SHP77 treated with DMSO at 0.1 percent for 48 hours (cell line): ENCODE data around the gene ORC1.
A peak's percentile ranks its signal among the peaks of the same experiment; 100 is the strongest.

ENCODE experiments used
- DNase-seq: peaks from one replicate; lab custom pipeline; 2025; lab: John Stamatoyannopoulos, UW

The ORC1 gene

DNA sequence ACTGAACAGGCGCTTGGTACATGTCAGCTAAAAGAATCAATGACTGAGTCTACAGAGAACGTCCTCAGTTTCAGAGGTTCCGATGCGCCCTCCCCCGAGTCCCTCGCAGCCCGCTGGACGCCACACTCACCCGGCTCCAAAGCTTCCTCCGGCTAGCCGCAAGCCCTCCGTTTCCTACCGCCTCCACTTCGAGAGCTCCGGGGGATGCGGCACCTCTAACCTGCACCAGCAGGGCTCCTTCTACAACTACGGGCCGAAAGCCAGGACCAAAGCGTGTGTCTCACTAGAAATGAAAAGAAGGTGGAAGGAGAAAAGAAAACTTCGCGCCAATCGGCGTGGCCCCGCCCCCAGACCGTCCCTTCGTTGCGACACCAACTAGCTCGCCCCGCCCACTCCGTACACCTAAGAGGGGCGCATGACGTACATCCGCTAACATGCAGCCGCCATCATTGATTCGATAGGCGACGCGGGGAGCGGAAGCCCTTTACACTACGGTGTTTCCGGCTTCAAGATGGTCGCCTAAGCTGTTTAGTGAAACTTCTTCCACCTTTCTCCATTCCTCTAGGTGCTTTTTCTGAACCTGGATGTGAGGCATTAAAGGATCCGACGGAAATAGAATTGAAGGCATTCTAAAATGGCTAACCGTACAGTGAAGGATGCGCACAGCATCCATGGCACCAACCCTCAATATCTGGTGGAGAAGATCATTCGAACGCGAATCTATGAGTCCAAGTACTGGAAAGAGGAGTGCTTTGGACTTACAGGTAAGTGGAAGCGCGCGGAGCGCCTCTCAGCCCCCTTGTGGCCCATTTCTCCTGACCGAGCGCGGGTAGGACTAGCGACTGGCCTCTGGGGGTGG, at the start of gene ORC1, which contains the start of gene PRPF38A:
Gene ORC1, minus strand, starts transcription at position 308 of the 859 bp plus-strand sequence. CDS start 2,200 bp downstream, outside the sequence.
Gene PRPF38A, plus strand, starts transcription at position 487 of the 859 bp plus-strand sequence. Its CDS starts 148 bp downstream, at position 635.
- DNase-seq = peak; percentile 88

DNA sequence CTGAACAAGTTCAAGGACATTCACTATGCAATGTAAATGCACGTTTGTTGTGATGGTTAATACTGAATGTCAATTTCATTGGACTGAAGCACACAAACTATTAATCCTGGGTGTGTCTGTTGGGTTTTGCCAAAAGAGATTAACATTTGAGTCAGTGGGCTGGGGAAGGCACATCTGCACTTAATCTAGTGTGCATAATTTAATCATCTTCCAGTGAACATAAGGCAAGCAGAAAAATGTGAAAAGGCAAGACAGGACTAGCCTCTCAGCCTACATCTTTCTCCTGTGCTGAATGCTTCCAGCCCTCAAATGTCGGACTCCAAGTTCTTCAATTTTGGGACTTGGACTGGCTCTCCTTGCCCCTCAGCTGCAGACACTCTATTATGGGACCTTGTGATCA, 40.2 kb upstream of the ORC1 start:
- DNase-seq = no peak

DNA sequence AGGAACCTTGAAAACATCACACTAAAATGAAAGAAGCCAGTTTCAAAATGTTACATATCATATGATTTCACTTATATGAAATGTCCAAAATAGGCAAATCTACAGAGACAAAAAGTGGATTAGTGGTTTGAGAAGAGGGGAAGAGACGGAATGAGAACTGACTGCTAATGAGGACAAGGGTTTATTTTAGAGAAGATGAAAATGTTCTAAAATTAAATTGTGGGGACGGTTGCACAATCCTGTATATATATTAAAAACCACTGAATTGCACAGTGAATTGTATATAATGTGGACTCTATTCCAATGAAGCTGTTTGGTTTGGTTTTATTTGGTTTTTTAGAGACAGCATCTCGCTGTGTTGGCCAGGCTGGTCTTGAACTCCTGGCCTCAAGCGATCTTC, 35.8 kb upstream of the ORC1 start:
- DNase-seq = no peak

DNA sequence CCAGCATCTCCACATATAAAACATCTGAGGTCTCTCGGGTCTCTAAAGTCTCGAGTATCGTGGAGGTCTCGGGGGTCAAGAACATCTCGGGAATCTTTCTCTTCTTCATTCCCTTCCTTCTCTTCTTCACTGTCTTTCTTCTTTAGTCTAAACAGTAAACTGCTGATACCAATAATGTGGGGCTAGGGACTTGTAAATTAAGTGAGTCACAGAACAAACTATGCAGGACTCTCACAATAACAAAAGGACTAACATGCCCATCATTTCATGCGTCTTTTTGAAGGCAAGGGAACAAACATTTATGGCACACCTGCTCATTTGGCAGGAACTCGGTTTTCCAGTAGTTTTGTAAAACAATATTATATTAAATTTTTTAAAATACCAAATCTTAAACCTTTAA, 32.6 kb upstream of the ORC1 start:
- no peak for DNase-seq

DNA sequence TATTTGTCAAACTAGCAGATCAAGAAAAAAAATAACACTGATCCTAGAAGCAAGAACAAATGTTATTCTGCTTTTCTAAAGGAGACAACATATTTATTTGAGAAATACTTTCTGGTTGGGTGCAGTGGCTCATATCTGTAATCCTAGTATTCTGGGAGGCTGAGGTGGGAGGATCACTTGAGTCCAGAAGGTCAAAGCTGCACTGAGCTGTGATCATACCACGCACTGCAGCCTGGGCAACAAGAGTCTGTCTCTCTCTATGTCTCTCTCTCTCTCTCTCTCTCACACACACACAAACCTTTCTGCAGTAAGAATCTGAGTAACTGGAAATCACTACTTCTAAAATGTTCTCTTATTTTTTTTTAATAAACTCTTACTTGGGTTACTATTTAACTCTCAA, 31.4 kb upstream of the ORC1 start:
- no peak for DNase-seq

DNA sequence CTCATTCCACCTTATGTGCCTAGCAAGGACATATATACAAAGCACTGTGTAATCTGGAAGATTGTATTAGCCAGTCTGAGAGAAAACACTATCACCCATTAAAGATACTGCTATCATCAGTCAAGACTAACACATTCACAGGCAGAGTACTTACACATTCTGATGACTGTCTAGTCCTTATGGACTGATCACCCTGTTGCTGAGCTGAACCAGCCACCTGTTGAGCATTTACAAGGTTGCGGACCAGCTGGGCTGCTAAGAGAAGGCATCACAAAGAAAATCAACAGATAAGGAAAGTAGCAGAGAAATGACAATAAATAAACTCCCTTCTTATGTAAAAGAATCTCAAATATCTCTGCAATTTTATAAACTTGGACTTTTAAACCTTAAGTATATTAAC, 31.0 kb upstream of the ORC1 start:
- DNase-seq = no peak

DNA sequence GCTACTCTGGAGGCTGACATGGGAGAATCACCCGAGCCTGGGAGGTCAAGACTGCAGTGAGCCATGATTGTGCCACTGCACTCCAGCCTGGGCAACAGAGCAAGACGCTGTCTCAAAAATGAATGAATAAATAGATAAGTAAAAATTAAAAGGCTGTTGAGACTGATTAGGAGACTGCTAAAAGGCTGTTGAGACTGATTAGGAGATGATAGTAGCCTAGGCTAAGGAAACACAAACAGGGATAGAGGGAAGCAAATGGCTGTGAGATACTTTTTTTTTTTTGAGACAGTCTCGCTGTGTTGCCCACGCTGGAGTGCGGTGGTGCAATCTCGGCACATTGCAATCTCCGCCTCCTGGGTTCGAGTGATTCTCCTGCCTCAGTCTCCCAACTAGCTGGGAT, 28.6 kb upstream of the ORC1 start:
- no peak for DNase-seq

DNA sequence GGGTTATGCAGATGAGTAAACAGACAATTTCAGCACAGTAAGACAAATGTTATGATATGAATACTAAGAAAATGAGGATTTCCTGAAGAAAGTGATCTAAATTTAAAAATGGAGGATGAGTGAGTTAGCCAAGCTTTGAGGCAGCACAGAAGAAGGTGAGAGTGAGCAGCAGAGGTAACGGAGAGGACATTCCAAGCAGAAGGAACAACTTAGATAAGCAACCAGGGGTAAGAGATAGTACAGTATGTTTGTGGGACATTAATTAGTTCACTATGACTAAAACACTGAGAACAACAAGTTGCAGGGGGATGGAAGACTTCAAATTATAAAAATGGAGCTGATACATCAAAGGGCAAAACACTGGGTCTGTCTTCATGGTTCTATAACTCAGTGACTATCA, 22.9 kb upstream of the ORC1 start:
- no peak for DNase-seq

- DNase-seq = no peak
Observed at GRCh38 chr1:52426371-52426770, 22.1 kb upstream of the ORC1 start.

- no peak for DNase-seq
Observed at GRCh38 chr1:52424813-52425212, 20.6 kb upstream of the ORC1 start.

DNA sequence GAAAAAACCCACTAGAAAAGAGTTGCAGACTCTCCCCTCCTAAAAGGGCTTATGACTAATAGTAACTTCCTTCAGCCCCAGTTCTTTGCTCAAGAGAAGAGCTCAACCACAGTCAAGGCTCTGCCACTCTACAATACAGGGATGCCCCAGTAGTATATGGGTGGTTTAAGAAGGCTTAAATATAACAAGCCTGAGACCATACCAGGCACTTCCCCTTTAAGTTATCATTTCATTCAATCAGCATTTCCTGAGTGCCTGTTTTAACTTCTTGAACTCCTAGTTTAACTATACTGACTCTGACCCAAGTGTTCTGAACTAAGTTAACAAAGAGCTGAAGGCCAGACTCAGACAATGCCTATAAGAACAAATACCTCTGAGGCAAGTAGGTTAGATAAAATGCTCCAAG, 20.0 kb upstream of the ORC1 start:
- no peak for DNase-seq

GRCh38 chr1:52423771-52424170, 19.5 kb upstream of the ORC1 start:
- DNase-seq = no peak

GRCh38 chr1:52423055-52423454, 18.8 kb upstream of the ORC1 start:
- no peak for DNase-seq

DNA sequence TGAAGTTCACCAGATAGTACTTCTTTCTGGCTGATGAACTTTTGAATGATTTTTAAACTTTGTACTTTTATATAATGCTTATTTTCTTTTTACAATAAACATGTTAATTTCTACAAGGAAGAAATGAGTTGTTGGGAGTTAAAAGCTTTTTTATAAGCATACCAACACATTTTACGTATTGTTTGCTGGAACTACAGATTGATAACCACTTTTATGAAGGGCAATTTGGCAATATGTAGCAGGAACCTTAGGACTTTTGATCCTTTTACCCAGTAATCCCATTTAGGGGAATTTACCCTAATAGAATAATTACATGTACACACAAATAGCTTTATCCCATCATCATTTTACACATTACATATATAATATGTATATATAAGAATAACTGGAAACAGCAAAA, 16.5 kb upstream of the ORC1 start:
- DNase-seq = no peak

GRCh38 chr1:52416811-52417210, 12.6 kb upstream of the ORC1 start:
- no peak for DNase-seq

DNA sequence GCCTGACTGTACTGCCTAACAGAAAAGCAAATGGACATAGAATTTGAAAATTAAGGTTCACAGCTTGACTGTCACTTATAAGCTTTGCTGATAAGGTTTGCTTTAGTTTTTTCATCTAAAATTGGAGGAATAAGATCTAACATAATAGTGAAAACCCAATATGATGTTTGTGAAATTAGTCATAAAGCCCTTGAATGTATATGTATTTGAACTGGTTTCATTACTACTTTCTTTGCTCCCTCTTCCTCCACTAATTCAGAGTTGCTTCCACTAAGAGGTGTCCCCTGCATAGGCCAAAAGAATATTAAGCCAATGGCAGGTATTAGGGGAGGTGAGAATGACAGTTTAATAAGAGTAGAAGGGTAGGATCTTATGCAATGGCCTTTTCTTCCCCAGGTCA, 10.7 kb upstream of the ORC1 start:
- no peak for DNase-seq

DNA sequence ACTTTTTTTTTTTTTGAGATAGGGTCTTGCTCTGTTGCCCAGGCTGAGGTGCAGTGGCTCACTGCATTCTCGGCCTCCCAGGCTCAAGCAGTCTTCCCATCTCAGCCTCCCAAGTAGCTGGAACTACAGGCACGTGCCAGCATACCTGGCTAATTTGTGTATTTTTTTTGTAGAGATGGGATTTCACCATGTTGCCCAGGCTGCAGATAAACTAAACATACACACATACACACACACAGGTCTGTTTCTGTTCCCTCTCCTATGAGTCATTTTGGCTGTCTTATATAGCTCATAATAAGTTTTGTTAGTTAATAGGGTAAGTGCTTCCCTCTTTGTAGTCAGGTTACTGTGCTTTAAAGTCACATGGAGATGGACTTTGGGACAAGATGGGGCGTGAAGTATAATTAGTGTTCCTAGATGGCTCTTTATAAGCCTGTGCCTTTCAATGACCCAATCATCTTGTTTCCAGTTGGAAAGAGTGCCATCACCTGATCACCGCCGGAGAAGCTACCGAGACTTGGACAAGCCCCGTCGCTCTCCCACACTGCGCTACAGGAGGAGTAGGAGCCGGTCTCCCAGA, 9.3 kb upstream of the ORC1 start:
- no peak for DNase-seq

- no peak for DNase-seq
Observed at GRCh38 chr1:52404975-52405338, 734 bp upstream of the ORC1 start.

- peak; percentile 31 for DNase-seq
Observed at GRCh38 chr1:52403566-52404115, 582 bp downstream of the ORC1 start.

DNA sequence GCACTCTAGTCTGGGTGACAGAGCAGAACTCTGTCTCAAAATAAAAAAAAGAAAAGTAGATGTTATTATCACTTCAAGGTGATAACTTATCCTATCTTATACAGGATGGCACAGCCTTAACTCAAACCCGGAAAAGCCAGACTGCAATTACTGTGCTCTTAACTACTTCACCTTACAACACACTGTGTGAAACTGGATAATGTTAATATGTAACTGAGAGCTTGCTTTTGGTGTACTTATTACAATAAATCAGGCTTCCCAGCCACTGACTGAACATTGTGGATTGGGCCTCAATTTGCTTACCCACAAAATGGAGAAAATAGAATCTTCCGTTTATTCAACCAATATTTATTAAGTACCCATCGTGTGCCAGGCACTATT, 1.4 kb downstream of the ORC1 start:
- no peak for DNase-seq

GRCh38 chr1:52400131-52400530, 4.1 kb downstream of the ORC1 start:
- no peak for DNase-seq

DNA sequence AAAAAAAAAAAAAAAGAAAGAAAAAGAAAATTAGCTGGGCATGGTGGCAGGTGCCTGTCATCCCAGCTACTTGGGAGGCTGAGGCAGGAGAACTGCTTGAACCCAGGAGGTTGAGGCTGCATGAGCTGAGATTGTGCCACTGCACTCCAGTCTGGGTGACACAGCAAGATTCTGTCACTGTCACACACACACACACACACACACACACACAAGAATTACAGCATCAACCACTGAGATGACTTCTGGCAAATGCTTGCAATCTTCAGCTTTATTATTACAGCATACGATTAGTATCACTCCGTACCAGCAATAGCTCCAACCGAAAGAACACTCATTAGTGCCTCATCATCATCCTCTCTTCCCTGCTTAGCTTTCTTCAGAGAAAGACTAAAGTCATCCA, 4.6 kb downstream of the ORC1 start:
- no peak for DNase-seq

DNA sequence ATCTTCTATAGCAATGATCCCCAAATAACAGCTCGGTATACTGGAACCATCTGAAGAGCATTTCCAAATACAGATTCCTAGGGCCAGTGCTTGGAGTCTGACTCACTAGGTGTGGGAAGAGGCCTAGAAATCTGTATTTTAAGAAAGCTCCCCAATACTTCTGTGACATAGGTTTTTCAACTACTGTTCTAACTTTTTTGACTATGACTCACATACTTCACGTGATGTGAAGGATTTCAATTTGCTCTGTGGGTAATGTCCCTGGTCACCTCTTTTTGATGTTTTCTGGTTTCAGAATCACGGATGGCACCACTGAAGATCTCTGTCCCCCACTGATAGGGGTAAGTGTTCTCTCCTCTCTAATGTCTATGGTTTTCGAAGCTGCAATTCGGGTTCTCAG, 11.0 kb downstream of the ORC1 start:
- DNase-seq = no peak
